HG02678 (cell line): ENCODE measurements around the gene BCL2.

Experiments
- ATAC-seq: cut with Tn5 transposase; IDR thresholded peaks from one replicate; pipeline ENCODE4 v1.9.1; 2021; ENCODE audit warnings: mild to moderate bottlenecking, moderate library complexity; ENCODE audit not compliant: unreplicated experiment

The BCL2 gene

DNA sequence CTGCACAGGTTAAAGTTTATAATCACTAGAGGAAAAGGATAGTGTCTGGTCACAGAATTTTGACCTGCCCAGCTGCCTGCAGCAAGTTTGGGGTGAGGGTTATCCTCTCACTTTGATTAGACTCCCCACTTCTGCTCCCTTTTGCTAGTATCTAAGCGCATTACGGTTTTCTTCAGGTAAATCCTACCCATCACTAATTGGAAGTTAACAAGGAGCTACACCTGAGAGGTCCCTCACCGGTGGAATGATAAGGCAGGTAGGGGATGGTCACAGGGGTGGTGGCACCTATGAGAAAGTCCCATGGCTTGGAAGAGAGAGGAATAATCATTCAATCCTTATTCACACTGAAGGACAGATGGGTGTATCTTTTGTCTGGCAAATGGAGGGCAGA, 7.6 kb downstream of the BCL2 start:
- no peak for ATAC-seq

DNA sequence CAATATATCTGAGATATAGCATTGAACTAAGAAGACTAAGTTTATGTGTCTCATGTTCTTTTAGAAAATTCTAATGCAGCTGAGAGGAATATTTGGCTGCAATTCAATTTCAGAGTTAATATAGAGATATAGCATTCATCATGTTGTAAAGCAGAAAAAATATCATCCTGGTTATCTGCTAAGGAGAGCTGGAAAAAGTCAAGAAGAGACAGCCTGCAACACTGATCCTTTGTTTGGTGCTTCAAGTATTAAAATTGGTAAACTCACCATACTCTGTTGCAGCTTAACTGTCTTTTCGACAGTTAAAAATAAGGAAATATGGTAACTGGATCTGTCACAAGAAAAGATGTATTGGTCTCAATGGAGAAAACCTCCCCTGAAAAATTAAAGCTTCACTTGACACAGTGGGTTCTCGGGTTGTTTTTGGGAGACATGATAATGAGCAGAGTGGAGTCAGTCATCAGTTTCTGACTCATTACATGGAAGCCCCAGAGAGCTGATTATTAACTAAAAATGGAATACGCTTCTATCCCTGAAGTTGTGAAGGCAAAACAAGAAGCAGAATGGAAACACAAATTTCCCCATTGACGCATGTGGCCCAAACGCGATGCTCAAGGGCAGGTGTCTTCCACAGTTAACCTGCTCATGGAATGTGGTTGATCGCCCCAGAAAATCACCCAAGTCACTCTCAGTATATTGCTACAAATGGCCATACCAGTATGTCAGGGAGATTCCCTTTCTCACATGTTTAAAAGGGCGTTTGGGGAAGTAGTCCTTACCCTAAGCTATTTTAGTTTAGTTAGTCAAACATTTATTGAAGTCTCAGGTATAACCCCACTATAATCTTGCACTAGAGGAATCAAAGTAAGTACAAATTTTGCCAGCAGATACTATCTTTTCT, 8.2 kb downstream of the BCL2 start:
- peak; percentile 59 for ATAC-seq

DNA sequence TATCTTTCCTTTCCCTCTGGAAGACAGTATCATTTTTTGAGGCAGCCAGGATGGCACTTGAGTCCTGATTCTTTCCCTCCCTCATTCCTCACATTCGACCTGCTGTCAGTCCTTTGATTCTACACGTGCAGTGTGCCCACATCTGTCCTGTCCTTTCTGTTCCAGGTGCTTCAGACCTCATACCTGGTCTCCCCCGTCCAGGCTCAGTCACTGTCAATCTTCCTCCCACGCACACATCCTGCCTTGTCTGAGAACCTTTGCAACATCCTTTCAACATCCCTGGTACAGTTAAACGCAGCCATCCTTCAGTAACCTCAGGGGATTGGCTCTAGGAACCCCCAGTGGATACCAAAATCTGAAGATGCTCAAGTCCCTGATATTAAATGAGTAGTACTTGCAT, 10.1 kb downstream of the BCL2 start:
- ATAC-seq = no peak

DNA sequence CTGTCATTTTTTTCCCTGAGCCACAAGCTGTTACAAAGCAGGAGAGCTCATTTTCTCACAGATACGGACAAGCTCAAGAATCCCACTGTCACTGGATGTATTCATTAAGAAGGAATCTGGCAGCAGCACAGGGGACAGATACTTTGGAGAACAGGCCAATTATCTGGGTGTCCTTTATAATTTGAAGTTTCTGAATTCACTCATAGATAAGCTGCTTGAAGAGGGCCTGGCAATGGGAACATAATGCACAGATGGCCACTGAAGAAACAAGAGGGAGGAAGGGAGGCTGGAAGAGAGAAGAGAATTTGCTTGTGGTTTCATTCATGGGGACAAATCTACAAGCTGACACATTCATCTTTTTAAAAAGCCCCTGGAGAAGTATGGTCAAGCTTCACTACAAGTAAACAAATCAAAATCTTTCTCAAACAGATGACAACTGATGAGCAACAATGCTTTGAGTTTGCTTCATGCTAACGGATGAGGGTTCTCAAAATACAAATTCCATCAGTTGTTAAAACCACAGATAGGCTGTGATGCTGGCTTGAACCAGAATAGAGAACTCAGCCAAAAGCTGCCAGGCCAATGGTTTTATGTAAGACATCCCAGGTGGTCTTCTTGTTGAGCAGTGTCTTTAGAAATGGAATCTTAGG, 11.9 kb downstream of the BCL2 start:
- no peak for ATAC-seq

DNA sequence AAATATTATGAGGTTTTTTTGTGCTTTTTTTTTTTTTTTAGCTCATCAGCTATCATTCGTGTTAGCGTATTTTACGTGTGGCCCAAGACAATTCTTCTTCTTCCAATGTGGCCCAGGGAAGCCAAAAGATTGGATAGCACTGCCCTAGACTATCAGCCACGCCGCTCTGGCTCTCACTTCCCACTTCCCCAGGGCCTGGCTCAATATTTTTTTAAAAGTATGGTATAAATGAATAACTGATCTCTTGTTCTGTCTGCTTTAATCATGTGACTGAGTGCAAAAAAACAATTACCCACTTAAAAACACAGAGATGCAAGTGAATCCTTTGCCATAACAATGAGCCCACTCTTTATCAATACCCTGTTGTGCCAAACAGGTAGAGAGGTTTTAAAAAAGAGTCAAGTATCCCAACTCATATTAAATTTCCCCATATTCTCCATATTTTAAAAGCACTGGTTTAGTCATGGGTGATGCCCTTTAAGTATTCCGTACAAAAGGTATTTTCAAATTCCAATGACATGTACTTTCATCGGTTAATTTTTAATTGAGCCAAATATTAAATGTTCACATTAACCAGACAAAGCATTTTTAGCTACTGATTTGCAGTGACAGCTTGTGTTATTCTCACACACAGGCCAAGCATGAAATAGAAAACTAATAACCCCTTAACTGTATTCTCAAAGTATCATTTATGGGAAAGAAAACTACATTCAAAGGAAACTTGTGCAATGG, 12.6 kb downstream of the BCL2 start:
- ATAC-seq = no peak

DNA sequence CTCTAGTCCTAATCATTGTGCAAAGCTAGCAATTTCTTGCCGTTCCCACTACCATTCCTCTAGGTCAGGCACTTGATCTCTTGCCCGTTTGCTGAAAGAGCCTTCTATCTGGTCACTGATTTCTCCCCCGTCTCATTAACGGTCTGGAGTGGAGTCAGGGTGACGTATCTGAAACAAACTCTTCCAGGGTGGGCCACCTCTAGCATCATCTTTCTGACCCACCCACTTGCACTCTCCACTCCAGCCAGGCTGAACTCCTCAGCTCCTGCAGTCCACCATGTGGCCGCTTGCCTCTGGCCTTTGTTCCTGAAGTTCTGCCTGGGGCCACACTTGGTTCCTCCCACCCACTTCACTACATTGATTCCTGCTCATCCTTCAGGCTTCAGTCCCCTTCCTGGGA, 13.3 kb downstream of the BCL2 start:
- ATAC-seq = no peak

DNA sequence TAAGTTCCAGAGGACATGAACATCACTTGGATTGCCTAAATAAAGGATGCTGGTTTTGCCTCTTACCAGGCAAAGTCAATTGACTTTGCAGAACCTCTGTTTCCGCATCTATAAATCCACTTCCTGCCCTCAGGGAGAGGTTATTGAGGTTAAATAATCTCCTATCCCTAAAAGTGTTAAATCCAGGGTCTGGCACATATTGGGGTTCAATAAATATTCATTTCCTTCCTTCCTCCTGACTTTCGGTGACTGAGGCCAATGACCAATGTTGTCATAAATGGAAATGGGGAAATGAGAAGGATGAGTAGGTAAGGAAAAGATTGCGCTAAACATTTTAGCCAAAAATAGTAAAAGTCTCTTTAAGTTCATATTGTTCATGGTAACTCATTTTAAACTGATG, 16.0 kb downstream of the BCL2 start:
- no peak for ATAC-seq

DNA sequence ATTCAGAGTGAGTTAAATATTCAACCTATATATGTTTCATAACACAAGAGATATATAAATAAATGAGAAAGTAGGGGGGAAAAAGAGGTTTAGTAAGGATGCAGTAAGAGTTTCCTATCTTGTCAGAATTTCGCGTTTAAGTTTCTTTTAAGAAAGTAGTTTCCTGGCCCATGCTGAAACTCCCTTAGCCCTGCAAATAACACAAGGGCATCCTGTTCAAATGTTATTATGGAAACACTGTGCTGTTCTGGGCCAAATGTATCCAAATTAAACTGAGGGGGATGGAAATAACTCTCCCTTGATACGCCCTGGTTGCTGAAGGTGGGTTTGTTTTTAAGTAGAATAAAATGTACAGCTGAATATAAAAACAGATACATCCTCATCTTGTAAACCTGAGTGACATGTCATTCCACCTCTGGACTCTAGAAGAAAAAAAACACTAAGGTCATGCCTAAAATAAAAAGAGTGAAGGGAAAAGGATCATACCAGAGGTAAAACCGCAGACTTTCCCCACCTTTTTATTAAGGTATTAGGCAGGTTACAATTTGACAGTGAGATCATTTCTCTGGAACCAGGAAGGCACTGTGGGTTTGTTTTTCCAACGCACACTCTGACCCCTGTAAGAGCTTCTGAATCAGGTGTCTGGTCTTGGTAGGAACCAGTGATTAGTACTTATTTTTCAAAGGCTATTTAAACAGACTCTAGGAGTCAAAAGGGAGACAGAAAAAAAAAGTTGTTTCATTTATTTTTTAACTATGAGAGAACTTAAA, 16.7 kb downstream of the BCL2 start:
- ATAC-seq = no peak

DNA sequence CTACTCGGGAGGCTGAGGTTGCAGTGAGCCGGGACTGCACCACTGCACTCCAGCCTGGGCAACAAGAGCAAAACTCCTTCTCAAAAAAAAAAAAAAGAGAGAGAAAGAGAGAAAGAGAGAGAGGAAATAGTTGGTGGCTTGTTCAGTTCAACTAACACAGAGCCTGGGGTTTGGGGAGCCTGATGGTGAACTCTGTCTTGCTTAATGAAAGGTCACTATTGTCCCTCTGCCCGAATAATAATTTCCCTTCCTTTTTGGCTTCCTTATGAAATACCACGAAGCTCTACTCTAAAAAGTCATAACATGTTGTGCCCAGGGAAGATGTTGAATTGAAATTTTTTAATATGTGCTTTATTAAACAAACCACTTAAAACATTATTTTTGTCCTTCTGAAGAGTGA, 17.3 kb downstream of the BCL2 start:
- no peak for ATAC-seq

DNA sequence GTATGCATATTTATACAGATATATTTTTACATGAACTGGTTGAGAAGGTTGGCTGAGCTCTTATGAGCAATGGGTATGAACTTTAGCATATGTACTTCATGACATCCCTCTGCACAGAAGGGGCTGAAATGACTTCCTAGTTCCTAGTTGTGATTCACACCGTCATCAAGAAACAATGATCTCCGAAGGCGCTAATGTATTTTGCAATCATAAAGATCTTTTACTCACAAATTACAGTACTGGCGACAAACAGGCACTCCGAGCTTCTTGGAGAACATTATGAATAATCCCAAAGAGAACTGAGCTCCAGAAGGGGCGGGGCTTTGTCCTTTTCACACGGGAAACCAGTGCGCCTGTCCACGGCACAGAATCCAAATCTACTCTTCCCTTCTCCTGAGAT, 18.1 kb downstream of the BCL2 start:
- no peak for ATAC-seq

DNA sequence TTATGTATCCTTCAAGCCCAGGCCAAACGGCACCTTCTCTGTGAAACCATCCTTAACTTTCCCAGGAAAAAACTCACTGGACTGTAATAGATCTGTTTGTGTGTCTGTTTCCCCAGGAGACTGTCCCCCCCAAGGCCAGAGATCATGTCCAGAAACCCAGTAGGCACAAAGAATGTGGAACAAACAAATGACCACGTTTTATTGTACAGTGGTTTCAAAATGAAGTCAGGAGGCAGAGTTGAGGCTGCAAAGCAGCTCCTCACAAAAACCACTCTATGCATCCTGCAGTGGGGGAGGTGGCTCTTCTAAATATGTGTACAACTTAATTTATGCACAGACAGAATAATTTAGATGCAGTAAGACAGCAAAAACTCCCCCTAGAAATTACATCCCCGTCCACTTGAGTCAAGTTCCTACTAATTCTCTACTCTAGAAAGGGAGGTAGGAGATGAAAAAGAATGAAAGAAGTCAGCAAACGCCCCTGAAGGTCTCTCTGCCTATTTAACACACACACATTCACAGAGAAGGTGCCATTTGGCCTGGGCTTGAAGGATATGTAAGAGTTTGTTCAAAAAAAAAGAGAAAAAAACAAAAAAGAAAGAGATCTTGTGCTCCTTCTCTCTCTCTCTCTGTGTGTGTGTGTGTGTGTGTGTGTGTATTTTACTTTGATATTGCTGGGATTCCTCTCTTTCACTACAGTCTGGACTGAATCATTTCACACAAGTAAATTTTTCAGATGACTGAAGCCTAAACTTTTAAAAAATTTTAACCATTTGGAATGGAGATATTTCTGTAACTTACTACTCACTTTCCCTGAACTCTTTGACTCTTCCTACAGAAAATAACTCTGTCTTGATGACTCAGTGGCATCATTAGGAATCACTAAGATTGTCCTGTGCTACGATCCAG, 19.5 kb downstream of the BCL2 start:
- peak; percentile 61 for ATAC-seq

DNA sequence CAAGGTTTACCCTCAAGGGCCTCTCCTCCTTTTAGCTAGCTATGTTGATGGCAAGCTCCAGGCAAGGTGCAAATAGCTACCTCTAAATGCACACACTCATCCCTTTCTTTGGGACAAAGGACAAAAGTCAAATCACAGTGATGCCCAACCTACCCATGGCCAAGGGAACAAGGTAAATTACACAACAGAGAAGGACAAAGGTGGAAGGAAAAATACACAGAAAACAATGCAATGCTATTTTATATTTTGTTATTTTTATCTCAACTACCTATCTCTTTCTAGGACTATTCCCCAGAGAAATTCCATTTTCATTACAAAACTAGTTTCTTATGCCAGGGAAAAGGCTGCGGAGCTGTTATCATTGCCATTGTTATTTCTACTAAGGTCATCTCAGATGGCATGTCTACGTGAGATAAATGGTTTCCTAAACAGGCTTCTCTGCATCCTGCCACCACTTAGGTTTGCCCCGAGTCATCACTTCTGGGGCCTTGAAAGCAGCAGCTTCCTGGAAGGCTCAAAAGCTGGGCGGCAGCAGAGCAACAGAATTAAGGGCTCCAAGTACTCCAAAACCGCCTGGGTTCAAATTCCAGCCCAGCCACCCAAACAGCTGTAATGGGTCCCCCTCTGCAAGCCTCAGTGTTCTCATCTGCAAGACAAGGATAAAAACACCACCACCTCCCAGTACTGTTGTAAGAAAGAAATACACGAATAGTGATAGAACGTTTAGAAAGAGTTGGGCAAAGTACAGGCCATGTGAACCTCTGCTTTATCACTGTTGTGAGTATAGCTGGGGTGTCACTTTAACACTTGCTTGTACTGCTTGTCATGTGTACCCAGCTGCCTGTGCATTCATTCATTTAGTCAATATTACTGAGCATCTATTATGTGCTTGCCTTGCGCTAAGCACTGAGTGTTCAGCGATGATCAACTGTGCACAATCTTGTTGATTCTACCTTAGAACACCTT, 20.9 kb downstream of the BCL2 start:
- no peak for ATAC-seq

DNA sequence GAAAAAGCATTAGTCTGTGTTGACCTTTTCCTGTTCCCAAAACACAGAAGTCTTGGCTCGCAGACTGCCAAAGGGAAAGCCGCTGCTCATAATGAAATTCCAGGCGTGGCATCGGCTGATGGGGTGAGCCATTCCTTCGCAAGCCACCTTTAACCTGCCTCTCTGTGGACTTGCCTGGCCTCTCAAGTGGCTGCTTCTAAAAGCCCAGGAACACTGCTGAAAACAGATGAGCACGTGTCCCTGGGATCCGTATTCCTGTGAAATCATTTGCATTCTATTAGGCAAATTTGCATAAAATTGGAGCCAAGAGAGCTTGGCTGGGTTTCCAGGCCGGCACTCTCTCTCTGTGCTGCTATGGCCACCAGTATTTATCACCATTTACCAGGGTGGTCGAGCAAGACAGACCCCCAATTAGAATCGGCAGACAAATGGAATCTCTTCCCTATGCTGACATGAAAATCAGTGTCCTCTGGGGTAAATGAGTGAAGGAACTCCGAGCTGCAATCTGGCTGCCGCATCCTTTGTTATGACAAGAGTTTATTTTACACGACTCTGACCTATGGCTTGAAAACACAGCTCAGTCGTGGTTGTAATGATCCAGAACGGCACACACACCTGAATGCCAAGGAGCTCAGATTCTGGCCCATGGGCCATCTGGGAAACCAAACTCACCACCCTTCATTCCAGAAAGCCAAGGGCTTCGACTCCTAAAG, 21.7 kb downstream of the BCL2 start:
- ATAC-seq = no peak

DNA sequence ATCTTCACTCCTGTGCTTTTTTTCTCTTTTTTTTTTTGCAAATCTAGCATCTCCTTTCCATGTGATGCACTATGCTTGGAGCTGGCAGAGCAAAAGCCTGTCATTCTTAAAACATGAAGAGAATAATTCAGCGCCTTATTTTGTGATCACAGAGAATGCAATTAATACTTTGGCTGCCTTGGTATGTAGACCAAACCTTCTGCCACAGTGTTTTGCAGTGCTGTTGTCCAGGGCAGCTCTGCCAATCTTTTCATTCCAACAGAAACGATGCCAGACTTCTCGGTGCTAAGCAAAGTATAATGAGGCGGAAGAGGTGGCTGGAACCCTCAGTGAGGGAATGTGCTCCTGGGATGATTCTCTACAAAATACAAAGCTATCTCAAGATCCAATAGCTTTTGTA, 25.6 kb downstream of the BCL2 start:
- no peak for ATAC-seq

DNA sequence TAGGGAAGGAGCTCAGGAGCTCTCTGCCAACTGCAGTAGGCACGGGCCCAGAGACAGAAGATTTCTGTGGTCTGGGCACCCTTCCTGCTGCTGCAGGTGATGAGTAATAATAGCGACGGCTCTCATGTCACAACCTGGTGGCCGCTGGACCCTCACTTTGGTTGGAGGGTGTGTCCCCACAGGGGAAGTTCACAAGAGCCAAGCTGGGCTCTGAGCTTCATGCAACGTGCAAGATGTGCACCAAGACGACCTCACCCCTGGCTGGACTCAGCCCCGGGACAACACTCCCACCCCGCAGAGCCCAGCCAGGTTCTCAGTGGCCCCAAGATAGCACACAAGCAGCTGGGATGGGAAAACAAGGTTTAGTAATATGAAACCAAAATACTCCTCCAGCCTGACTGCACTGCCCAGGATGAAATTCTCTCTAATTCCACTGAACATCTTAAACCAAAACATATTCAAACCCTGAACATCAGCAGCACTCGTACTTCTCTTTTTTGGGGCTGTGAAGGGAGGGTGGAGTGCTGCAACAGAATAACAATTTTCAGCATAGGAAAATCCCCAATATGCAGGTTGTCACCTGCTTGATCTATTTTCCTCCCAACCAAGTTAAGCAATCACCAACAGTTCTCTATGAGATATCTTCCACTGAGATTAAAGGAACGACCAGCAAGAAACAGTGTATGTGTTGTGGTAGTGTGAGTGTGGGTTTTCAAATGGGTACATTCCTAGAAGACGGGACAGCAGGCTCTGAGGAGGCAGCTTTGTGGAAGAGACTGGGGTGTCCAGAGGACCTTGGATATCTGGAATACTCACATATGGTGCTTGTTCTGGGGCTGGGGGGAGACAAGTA, 26.5 kb downstream of the BCL2 start:
- ATAC-seq = peak; percentile 69

DNA sequence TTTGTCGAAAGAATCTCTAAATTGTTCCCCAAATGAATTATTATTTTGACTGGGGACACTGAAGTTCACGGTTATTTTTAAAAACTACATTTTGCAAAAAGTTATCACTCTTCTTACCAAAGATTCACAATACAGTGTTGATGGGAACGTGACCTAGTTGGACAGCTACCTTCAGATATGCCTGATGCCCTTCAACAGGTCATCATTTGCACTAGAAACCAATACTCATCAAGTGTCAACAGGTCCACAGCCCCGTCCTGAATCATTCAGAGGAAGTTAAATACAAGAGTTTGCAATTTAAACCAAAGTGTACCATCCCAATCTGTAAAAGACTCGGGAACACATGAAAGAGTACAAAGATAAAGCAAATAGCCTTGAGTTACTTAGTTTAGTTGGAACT, 28.3 kb downstream of the BCL2 start:
- ATAC-seq = no peak

DNA sequence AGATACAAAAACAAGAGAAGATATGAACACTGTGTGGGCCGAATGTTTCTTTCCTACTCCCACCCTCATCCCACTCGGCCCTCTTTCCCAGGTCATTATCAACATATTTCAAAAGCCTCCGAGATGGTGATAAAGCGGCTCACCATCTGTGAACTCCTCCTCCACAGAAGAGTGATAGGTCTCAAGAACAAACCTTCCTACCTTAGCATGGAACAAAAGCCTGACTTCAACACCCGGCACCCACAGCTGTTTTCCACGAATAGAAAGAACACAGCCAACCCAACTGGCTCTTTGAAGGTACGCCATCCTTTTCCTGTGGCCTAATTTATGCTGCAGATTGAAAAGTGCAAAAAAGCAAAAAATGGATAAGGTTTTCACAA, 28.8 kb downstream of the BCL2 start:
- no peak for ATAC-seq
